Ascending aorta (tissue), 2 donors: ENCODE measurements around the gene MCOLN2. TPM values are rescaled to one million over a fixed set of nuclear protein-coding genes. Genes with fewer than 3 reads are reported as not detected.
"Not testable (repeated sequence)": the region's sequence is repeated elsewhere in the genome, so short reads cannot be mapped to it uniquely, and the experiment has no call there.

Source experiments
- DNase-seq, 2 donors: peaks; one replicate each; pipeline ENCODE4 v3.0.0-alpha.2; 2019; ENCODE audit warnings: low spot score in 2 of 2
- H3K27ac ChIP-seq, 2 donors: fragments of 200-600 bp; sonication (generic); one replicate each; pipeline ENCODE4 v1.5.1; 2016 to 2017; ENCODE audit warnings: mild to moderate bottlenecking in 1 of 2
- H3K27me3 ChIP-seq: fragments of 200-600 bp; sonication (generic); one replicate; pipeline ENCODE4 v1.5.1; 2017
- H3K36me3 ChIP-seq, 2 donors: fragments of 200-600 bp; sonication (generic); one replicate each; pipeline ENCODE4 v1.5.1; 2016
- H3K4me1 ChIP-seq, 2 donors: fragments of 200-600 bp; sonication (generic); one replicate each; pipeline ENCODE4 v1.5.1; 2016 to 2017; ENCODE audit warnings: mild to moderate bottlenecking in 1 of 2
- H3K4me3 ChIP-seq, 2 donors: fragments of 200-600 bp; sonication (generic); one replicate each; pipeline ENCODE4 v1.5.1; 2016 to 2017; ENCODE audit warnings: mild to moderate bottlenecking in 1 of 2
- H3K9me3 ChIP-seq, 2 donors: fragments of 200-600 bp; sonication (generic); one replicate each; pipeline ENCODE4 v1.5.1; 2016
- intact Hi-C: fragments of 100-400 bp; cut with DNase I; formaldehyde crosslinking; loops from one replicate; pipeline ENCODE4 v1.15.1; 2023
- total RNA-seq: library from RNA; depleted of rRNA; stranded (reverse); fragments of >200 nt; gene quantifications from one replicate; pipeline ENCODE4 v1.1.0, GENCODE V29; 2016
- TF ChIP-seq, protein P1 (sequence below), 3 experiments: fragments of 200-600 bp in 2 of 3; fragments of 450-650 bp in 1 of 3; sonication (generic) in 2 of 3; IDR thresholded peaks; one replicate each; pipeline ENCODE4 v1.5.1; 2016 to 2019; ENCODE audit warnings: antibody characterized with exemption in 3 of 3, mild to moderate bottlenecking in 1 of 3, moderate library complexity in 1 of 3

The MCOLN2 gene
- total RNA-seq, 1 donor from 2014 or later, result not detected

DNA sequence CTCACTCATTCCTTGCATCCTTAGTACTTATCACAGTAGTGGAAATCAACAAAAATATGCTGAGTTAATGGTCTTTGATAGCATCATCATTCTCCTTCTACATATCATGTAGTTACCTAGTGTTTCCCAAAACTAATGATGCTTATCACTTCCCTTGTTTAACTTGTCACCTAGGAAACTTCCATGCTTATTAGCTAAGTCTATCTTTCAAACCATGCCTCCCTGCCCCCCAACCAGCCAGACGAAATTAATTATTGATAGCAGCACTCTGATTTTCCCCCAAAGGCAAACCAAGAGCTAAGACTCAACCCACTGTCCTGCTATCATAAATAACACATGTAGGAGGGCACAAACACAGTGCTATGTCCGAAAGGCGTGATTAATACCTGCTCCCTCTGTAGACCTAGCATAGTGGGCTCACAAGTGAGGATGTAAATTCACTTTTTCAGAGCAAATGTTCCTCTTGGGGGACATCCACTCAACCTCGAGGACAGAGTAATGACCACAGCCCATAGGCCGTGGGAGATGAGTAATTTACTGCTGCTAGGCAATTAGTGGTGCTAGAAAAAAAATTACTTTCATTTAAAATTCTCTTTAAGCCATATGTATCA, 78.1 kb downstream of the MCOLN2 start:
- DNase-seq, result no peak
- H3K9me3 ChIP-seq, result no peaks in the 10 kb centered on the region
- no peak overlapping the region for H3K27ac ChIP-seq
- H3K4me3 ChIP-seq, result no peak overlapping the region
- H3K27me3 ChIP-seq, result no peaks in the 10 kb centered on the region
- H3K4me1 ChIP-seq, result no peaks in the 10 kb centered on the region
- intact Hi-C loops, result no loop called here
- H3K36me3 ChIP-seq, result no peaks in the 10 kb centered on the region
- TF ChIP-seq, protein P1, sequence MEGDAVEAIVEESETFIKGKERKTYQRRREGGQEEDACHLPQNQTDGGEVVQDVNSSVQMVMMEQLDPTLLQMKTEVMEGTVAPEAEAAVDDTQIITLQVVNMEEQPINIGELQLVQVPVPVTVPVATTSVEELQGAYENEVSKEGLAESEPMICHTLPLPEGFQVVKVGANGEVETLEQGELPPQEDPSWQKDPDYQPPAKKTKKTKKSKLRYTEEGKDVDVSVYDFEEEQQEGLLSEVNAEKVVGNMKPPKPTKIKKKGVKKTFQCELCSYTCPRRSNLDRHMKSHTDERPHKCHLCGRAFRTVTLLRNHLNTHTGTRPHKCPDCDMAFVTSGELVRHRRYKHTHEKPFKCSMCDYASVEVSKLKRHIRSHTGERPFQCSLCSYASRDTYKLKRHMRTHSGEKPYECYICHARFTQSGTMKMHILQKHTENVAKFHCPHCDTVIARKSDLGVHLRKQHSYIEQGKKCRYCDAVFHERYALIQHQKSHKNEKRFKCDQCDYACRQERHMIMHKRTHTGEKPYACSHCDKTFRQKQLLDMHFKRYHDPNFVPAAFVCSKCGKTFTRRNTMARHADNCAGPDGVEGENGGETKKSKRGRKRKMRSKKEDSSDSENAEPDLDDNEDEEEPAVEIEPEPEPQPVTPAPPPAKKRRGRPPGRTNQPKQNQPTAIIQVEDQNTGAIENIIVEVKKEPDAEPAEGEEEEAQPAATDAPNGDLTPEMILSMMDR (IDR thresholded peaks at IDR 0.05), result no peak

- Histone ChIP-seq H3K4me1 (no peaks in the 10 kb centered on the region), H3K27ac (no peak overlapping the region), H3K9me3 (no peaks in the 10 kb centered on the region), H3K36me3 (no peaks in the 10 kb centered on the region), H3K27me3 (no peaks in the 10 kb centered on the region), H3K4me3 (no peak overlapping the region)
- TF ChIP-seq, protein P1 (IDR thresholded peaks at IDR 0.05), result no peak
- intact Hi-C loops, result no loop called here
- no peak for DNase-seq
Observed at GRCh38 chr1:84916897-84917296, 80.0 kb downstream of the MCOLN2 start.

GRCh38 chr1:84913555-84913892, 83.4 kb downstream of the MCOLN2 start:
- no peak for DNase-seq
- Histone ChIP-seq H3K27me3 (no peaks in the 10 kb centered on the region), H3K9me3 (no peaks in the 10 kb centered on the region), H3K27ac (no peak overlapping the region), H3K36me3 (no peaks in the 10 kb centered on the region), H3K4me3 (no peak overlapping the region), H3K4me1 (no peaks in the 10 kb centered on the region)
- intact Hi-C loops, result no loop called here
- TF ChIP-seq, protein P1 (IDR thresholded peaks at IDR 0.05), result no peak

DNA sequence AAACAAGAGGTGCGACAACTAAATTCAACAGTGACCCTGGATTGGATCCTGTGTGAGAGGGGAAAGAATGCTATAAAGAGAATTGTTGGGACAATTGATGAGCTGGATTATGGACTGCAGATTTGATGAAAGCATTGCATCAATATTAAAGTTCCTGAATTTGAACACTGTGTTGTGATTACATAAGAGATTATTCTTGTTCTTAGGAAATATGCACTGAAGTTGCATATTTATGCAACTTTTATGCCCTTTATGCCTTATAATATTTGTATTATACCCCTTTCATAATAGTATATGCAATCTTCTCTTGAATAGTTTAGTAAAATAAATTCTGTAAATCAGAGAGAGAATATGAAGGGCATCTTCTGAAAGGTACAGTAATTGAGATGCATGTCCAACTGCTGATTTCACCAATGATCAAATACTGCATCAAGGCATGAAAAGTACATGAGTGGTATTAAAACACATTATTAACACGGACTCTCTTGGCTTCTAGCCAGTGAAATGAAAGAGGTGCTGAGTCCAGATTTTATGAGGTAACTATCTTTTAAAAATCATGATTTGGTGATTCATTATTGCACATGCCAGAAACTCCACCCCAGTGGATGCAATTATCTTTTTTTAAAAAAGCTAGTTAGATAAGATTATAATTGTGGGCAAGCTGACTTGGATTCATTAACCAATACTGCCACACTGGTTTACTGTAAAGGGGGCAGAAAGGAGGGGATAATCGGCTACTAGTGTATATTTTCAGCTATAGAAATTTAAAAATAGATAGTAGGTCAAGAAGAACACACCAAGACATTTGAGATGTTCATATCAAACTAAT, 84.0 kb downstream of the MCOLN2 start:
- intact Hi-C loops, result no loop called here
- no peaks in the 10 kb centered on the region for H3K36me3 ChIP-seq
- TF ChIP-seq, protein P1 (IDR thresholded peaks at IDR 0.05), result no peak
- H3K4me3 ChIP-seq, result no peak overlapping the region
- H3K27ac ChIP-seq, result no peak overlapping the region
- DNase-seq, result no peak
- H3K9me3 ChIP-seq, result no peaks in the 10 kb centered on the region
- no peaks in the 10 kb centered on the region for H3K27me3 ChIP-seq
- no peaks in the 10 kb centered on the region for H3K4me1 ChIP-seq

GRCh38 chr1:84908746-84909464, 88.0 kb downstream of the MCOLN2 start:
- H3K4me1 ChIP-seq, H3K27me3 ChIP-seq, H3K36me3 ChIP-seq, H3K9me3 ChIP-seq, H3K4me3 ChIP-seq, intact Hi-C loops, H3K27ac ChIP-seq, DNase-seq: not testable (repeated sequence)
